Neuron (in vitro differentiated cells): ENCODE data around the gene SLC35F3.
"Not testable (repeated sequence)": the region's sequence is repeated elsewhere in the genome, so short reads cannot be mapped to it uniquely, and the experiment has no call there.

Experiments
- H2AFZ ChIP-seq: one replicate; pipeline ENCODE4 v1.6.1; 2013; ENCODE audit warnings: low read depth, mild to moderate bottlenecking, inconsistent platforms, low read length, moderate library complexity
- H3K27me3 ChIP-seq: one replicate; pipeline ENCODE4 v1.6.1; 2013; ENCODE audit warnings: low read length; ENCODE audit not compliant: insufficient read depth
- H3K36me3 ChIP-seq: one replicate; pipeline ENCODE4 v1.6.1; 2013; ENCODE audit warnings: low read length; ENCODE audit not compliant: insufficient read depth
- H3K4me1 ChIP-seq: one replicate; pipeline ENCODE4 v1.6.1; 2013; ENCODE audit warnings: low read length; ENCODE audit not compliant: insufficient read depth
- H3K4me3 ChIP-seq: 2 replicates; pipeline ENCODE4 v1.5.1; 2013; ENCODE audit warnings: mild to moderate bottlenecking, low read length, moderate library complexity
- H3K9me3 ChIP-seq: one replicate; pipeline ENCODE4 v1.6.1; 2013; ENCODE audit warnings: low read length

SLC35F3 gene

DNA sequence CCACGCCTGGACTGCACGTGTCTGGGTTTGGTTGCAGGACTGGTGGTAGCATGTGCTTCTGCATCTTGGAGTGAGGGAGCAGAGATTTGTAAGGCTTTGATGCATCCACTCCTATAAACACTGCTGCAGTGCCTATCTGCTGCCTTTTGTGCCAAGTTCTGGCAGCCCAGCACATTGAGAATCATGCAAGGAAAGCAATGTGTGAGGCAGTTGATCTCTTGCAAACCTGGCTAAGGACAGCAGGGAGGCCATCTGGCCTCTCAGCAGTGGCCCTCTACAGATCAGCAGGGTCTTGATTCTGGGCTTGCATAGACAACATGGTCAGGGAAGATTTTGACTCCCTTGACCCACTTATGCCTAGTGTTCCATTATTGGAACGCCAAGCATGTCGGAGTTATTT, 387.5 kb downstream of the SLC35F3 start:
- Histone ChIP-seq H3K4me1 (no peaks in the 10 kb centered on the region), H3K9me3 (no peaks in the 10 kb centered on the region), H3K27me3 (peaks cover 6% of the 10 kb centered on the region), H3K4me3 (no peak overlapping the region), H3K36me3 (no peaks in the 10 kb centered on the region), H2AFZ (no peak overlapping the region)

DNA sequence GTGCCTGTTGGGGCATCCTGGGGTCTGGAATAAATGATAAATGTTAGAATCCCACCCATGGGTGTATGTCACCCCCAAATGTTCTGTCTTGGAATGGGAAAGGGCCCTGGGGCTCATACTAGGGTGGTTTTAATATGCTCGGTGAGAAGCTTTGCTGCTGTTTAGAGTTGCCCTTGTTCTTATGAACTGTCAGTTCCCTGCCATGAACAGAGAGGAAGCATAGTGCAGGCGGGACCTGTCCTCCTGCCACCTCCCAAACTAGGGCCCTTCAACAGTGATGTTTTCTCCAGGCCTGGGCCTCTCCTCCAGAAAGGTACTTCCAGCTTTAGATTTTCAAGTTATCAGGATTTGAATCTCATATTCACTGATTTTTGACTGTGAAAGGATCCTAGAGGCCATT, 388.1 kb downstream of the SLC35F3 start:
- no peaks in the 10 kb centered on the region for H3K9me3 ChIP-seq
- H3K4me1 ChIP-seq: no peaks in the 10 kb centered on the region
- no peak overlapping the region for H2AFZ ChIP-seq
- H3K27me3 ChIP-seq: peaks cover 6% of the 10 kb centered on the region
- no peaks in the 10 kb centered on the region for H3K36me3 ChIP-seq
- H3K4me3 ChIP-seq: no peak overlapping the region

DNA sequence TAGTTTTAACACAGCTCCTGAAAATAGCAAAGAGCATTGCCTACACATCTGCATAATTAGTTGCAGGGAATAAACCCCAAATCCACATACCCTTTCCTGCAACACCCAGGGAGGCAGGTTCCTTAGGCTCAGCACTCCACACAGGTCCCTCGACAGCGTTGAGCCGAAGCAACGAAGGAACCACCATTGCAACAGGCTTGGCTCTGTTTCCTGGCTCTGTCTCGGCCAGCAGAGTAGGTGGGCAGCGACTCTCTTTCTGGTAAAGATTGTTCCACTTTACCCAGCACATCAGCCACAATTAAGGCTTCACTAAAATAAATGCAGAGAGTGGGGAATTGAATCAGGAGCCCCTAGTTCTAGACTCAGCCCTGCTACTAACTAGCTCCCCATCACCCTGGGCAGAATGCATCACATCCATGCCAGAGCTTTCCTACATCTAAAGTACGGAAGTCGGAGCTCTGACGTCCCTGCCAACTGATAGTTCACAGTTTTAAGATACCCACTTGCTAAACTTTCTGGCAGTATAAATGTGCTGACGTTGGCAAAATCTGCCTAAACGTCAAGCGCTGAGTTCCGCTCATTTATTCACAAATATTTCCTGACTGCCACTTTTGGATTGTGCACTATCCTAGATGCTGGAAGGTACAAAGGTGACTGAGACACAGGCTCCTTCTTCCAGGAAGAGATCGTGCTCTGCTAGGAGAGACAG, 389.8 kb downstream of the SLC35F3 start:
- Histone ChIP-seq H3K4me3 (no peak overlapping the region), H3K4me1 (no peaks in the 10 kb centered on the region), H2AFZ (no peak overlapping the region), H3K36me3 (no peaks in the 10 kb centered on the region), H3K9me3 (no peaks in the 10 kb centered on the region), H3K27me3 (peaks cover 6% of the 10 kb centered on the region)

DNA sequence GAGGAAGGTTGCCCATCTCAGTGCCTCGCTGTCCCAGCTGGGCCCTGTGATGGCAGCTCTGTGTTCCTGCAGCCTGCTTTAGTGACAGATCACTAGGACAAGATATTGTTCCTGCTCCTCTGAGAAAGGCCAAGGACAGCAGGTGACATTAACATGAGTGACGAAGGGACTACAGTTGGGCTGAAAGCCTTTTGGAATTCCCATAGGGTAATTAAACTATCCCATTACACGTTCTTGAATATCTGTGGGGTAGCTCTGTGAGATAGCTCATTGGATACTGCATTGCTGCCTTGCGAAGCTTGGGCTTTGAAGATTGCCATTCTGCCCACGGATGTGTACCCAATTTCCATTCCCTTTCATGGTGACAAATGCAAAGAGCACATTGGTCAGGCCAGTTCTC, 390.6 kb downstream of the SLC35F3 start:
- H3K4me1 ChIP-seq: no peaks in the 10 kb centered on the region
- no peaks in the 10 kb centered on the region for H3K9me3 ChIP-seq
- H3K4me3 ChIP-seq: no peak overlapping the region
- no peak overlapping the region for H2AFZ ChIP-seq
- H3K36me3 ChIP-seq: no peaks in the 10 kb centered on the region
- H3K27me3 ChIP-seq: peaks cover 6% of the 10 kb centered on the region

DNA sequence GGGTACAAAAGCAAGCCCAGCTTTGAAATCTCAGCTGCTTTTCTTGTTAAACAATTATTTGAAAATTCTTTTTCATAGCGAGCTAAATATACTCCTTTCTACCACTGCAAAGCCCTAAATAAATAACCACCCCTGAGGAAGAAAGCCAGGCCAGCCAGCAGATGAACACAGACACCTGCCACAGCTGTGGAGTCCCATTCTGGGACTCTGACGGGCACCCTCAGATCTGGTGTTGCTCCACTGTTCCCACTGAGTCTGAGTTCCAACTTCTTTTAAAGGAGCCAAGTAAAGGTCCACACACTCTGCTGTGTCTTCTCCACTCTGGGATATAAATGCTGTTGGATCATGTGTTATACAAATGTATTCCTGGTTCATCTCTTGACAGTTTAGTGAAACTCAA, 391.1 kb downstream of the SLC35F3 start:
- Histone ChIP-seq H2AFZ (no peak overlapping the region), H3K27me3 (peaks cover 6% of the 10 kb centered on the region), H3K9me3 (no peaks in the 10 kb centered on the region), H3K4me3 (no peak overlapping the region), H3K36me3 (no peaks in the 10 kb centered on the region), H3K4me1 (no peaks in the 10 kb centered on the region)

DNA sequence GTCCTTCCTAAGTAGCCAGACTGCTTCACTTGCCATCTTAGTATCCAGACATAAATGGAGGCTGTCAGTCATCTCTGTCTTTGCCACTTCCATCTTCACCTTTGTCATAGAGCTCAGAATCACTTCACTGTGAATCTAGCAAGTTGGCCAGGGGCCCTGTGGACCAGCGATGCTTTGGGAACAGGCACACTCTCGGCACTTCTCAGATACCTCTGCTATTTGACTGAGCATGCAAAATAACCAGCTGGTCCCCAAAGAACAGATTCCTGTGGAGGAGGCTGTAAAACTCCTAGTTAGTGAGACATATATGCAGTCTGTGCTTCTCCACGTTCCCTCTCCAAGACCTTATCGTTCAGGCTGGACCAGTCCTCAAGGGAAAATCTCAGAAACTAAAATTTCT, 392.0 kb downstream of the SLC35F3 start:
- Histone ChIP-seq H3K9me3 (no peaks in the 10 kb centered on the region), H3K4me1 (no peaks in the 10 kb centered on the region), H3K36me3 (no peaks in the 10 kb centered on the region), H3K4me3 (no peak overlapping the region), H2AFZ (no peak overlapping the region), H3K27me3 (peaks cover 6% of the 10 kb centered on the region)

DNA sequence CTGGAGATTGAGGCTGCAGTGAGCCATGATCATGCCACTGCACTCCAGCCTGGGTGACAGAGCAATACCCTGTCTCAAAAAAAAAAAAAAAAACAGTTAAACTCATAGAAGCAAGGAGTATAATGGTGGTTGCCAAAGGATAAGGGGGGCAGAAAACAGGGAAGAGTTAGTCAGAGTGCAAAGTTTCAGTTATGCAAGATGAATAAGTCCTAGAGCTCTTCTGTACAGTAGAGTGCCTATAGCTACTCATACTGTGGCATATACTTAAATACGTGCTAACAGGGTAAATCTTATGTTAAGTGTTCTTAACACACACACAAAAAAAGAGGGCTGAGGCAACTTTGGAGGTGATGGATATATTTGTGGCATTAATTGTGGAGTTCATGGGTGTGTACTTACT, 393.2 kb downstream of the SLC35F3 start:
- Histone ChIP-seq H3K27me3 (peaks cover 6% of the 10 kb centered on the region), H3K9me3 (no peaks in the 10 kb centered on the region), H3K4me1 (no peaks in the 10 kb centered on the region), H3K36me3 (no peaks in the 10 kb centered on the region), H2AFZ (no peak overlapping the region), H3K4me3 (no peak overlapping the region)

DNA sequence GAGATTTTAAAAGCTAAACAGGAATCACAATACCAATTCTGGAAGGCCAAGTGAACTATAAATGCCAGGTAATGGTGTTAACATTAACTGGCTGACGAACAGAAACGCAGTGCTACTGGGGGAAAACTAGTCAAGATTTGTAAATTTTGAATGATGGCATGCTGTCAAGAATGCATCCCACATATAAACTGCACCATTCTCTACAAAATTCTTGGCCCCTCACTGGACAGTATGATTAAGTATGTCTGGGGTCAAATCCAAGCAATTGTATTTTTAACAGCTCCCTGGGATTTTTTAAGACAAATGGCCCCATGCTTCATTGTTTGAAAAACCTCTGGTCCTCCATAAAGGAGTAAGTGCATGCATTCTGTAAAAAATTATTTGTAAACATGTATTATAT, 395.6 kb downstream of the SLC35F3 start:
- no peak overlapping the region for H3K4me3 ChIP-seq
- peaks cover 6% of the 10 kb centered on the region for H3K27me3 ChIP-seq
- no peaks in the 10 kb centered on the region for H3K4me1 ChIP-seq
- H2AFZ ChIP-seq: no peak overlapping the region
- H3K9me3 ChIP-seq: no peaks in the 10 kb centered on the region
- H3K36me3 ChIP-seq: no peaks in the 10 kb centered on the region

DNA sequence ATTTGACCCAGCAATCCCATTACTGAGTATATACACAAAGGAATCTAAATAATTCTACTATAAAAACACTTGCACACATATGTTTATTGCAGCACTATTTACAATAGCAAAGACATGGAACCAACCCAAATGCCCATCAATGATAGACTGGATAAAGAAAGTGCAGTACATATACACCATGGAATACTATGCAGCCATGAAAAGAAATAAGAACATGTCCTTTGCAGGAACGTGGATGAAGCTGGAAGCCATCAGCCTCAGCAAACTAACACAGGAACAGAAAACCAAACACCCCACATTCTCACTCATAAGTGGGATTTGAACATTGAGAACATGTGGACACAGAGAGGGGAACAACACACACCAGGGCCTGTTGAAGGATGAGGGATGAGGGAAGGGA, 397.2 kb downstream of the SLC35F3 start:
- H3K27me3 ChIP-seq, H3K4me1 ChIP-seq, H3K36me3 ChIP-seq, H3K9me3 ChIP-seq, H3K4me3 ChIP-seq, H2AFZ ChIP-seq: not testable (repeated sequence)

DNA sequence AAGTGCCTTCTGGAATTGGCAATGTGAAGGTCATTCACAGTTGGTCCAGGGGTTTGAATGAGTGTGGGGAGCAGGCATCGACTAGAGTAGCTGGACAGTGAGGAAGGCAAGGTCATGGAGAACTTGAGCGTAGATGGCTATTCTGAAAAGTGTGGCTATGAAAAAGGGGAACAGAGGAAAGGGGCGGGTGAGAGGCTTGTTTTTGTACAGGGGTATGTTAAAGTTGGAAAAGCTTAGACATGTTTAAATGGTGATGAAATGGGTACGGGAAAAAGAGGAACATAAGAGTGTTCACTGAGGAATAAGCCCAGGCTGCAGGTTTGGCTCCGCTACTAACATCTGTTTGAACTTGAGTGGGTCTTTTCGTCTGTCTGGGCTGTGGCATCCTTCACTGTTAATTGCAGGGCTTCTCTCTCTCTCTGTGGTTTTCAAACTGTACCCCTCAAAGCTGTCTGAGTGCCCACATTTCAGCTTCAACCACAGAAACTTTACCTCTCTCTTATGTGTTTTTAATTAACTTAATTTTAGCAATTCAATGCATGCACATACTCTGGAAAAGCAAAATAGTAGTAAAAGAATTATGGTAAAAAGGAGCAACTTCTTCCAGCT, 398.0 kb downstream of the SLC35F3 start:
- Histone ChIP-seq H3K36me3 (no peaks in the 10 kb centered on the region), H2AFZ (no peak overlapping the region), H3K9me3 (no peaks in the 10 kb centered on the region), H3K27me3 (no peaks in the 10 kb centered on the region), H3K4me1 (no peaks in the 10 kb centered on the region), H3K4me3 (no peak overlapping the region)

DNA sequence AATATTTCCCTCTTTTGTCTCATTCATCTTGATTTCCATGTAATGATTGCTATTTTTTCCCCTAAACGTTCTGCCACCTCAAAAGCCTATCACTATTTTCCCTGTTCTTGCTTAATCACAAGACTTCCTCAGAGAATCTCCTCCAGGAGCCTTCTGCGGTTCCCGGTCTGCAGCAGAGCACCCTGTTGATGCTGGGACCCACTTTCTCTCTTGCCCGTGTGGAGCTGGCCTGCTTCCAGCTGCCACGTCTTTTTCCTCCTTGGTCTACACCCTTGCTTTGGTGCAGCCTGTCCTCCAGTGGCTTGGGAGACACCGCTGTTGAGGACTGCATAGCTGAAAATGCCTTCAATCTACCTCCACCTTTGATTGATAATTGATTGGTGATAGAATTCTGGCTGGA, 398.8 kb downstream of the SLC35F3 start:
- Histone ChIP-seq H2AFZ (no peak overlapping the region), H3K9me3 (no peaks in the 10 kb centered on the region), H3K4me3 (no peak overlapping the region), H3K4me1 (no peaks in the 10 kb centered on the region), H3K27me3 (no peaks in the 10 kb centered on the region), H3K36me3 (no peaks in the 10 kb centered on the region)

DNA sequence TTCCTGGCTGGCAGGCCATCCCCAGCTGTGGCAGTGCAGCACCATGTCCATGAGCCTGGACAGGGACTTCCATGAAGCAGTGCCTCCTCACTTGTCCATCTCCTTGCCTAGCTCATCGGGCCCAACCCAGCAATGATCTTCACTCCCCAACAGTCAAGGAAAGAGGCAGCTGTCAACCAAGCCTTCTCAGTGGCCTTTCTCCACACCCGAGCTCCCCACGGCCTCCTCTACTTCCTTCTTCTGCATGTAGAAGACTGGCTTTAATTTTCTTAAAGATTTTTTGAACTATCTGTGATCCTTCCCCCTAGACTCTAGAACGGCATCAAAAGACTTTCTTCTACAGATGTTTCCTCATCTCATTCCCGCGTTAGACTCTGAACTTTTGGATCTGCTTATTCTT, 403.2 kb downstream of the SLC35F3 start:
- Histone ChIP-seq H3K4me1 (no peaks in the 10 kb centered on the region), H3K9me3 (no peaks in the 10 kb centered on the region), H3K27me3 (peaks cover 4% of the 10 kb centered on the region), H3K36me3 (no peaks in the 10 kb centered on the region), H2AFZ (no peak overlapping the region), H3K4me3 (no peak overlapping the region)

DNA sequence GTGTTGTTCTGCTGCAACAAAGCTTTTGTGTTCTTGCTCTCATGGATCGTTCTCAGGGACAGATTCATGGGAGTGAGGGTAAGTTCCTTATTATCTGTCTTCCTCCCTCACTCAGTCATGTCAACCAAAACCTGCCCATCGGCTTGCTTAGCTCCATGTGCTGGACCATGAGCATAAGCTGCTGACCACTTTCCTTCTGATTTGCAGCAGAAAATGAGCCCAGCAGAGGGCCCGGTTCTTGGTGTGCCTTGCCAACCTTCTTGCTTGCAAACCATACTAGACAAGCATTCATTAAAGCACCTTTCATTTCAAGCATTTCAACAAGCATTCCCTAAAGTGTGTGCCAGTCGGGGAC, 404.7 kb downstream of the SLC35F3 start:
- Histone ChIP-seq H3K27me3 (peaks cover 4% of the 10 kb centered on the region), H3K36me3 (no peaks in the 10 kb centered on the region), H2AFZ (no peak overlapping the region), H3K9me3 (no peaks in the 10 kb centered on the region), H3K4me1 (no peaks in the 10 kb centered on the region), H3K4me3 (no peak overlapping the region)
